Activated CD8-positive, alpha-beta memory T cell treated with anti-CD3 and anti-CD28 coated beads for 36 hours (primary cell): ENCODE results near the gene MAGEA9. TPM values are rescaled to one million over a fixed set of nuclear protein-coding genes. Genes with fewer than 3 reads are reported as not detected.
"Not testable (repeated sequence)": the region's sequence is repeated elsewhere in the genome, so short reads cannot be mapped to it uniquely, and the experiment has no call there.

Source experiments
- CTCF ChIA-PET: fragments of 350-600 bp; sonication (Branson Sonifier 250); formaldehyde crosslinking; loops from one replicate; lab custom pipeline; 2021; ENCODE audit warnings: antibody characterized with exemption; lab: Charles Lee
- POLR2A ChIA-PET: fragments of 350-600 bp; sonication (Branson Sonifier 250); formaldehyde crosslinking; loops from one replicate; lab custom pipeline; 2021; ENCODE audit warnings: antibody characterized with exemption; lab: Charles Lee
- total RNA-seq, 2 experiments: library from RNA; stranded (reverse); gene quantifications; one replicate each; pipeline ENCODE4 v1.2.3, GENCODE V29; 2021

Gene MAGEA9
- total RNA-seq, 2 experiments from 2014 or later, result not detected

GRCh38 chrX:149803458-149804062, 21.8 kb downstream of the MAGEA9 start:
- POLR2A ChIA-PET, result no interaction called here
- CTCF ChIA-PET, result no interaction called here

GRCh38 chrX:149804102-149804501, 22.4 kb downstream of the MAGEA9 start:
- ChIA-PET POLR2A (no interaction called here), CTCF (no interaction called here)

DNA sequence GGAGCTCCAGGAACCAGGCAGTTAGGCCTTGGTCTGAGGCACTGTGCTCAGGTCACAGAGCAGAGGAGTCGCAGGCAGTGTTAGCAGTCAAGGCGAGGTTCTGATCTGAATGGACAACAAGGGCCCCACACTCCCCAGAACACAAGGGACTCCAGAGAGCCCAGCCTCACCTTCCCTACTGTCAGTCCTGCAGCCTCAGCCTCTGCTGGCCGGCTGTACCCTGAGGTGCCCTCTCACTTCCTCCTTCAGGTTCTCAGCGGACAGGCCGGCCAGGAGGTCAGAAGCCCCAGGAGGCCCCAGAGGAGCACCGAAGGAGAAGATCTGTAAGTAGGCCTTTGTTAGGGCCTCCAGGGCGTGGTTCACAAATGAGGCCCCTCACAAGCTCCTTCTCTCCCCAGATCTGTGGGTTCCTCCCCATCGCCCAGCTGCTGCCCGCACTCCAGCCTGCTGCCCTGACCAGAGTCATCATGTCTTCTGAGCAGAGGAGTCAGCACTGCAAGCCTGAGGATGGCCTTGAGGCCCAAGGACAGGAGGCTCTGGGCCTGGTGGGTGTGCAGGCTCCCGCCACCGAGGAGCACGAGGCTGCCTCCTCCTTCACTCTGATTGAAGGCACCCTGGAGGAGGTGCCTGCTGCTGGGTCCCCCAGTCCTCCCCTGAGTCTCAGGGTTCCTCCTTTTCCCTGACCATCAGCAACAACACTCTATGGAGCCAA, 26.2 kb downstream of the MAGEA9 start:
- POLR2A ChIA-PET, result no interaction called here
- CTCF ChIA-PET, result no interaction called here

- ChIA-PET CTCF (no interaction called here), POLR2A (no interaction called here)
These were observed 36.9 kb downstream of the MAGEA9 start for GRCh38 chrX:149818652-149819051.

- ChIA-PET POLR2A (no interaction called here), CTCF (no interaction called here)
These were observed 37.6 kb downstream of the MAGEA9 start for GRCh38 chrX:149819371-149819770.

- CTCF ChIA-PET, result no interaction called here
- POLR2A ChIA-PET, result no interaction called here
These were observed 43.7 kb downstream of the MAGEA9 start for GRCh38 chrX:149825424-149825823.

- ChIA-PET CTCF (no interaction called here), POLR2A (no interaction called here)
These were observed 45.5 kb downstream of the MAGEA9 start for GRCh38 chrX:149827254-149827653.

DNA sequence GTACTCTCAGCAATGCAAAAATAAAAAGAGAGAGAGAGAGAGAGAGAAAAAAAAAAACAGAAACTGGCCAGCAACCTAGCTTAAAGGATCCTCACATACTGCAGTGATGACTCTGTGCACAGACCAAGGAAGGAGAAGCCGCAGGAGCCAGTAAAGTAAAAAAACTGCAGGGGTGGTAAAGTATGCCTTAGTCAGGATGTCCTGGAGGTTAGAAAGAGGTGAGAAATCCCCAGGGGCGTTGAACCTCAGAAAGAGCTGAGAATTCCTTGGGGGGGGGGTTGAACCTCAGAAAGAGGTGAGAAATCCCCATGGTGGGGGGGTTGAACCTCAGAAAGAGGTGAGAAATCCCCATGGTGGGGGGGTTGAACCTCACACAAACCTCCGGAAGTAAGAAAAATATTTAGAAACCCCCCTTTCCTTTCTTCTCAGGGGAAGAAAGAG, 48.0 kb downstream of the MAGEA9 start:
- ChIA-PET POLR2A (interaction anchor here (0.7 kb wide), 1 partner anchor 80 kb away, joined by 6 read pairs; no protein-coding TSS in a partner anchor), CTCF (no interaction called here)

- CTCF ChIA-PET, result no interaction called here
- POLR2A ChIA-PET, result interaction anchor here (0.7 kb wide), 1 partner anchor 80 kb away, joined by 6 read pairs; no protein-coding TSS in a partner anchor
These were observed 48.6 kb downstream of the MAGEA9 start for GRCh38 chrX:149830192-149830873.

DNA sequence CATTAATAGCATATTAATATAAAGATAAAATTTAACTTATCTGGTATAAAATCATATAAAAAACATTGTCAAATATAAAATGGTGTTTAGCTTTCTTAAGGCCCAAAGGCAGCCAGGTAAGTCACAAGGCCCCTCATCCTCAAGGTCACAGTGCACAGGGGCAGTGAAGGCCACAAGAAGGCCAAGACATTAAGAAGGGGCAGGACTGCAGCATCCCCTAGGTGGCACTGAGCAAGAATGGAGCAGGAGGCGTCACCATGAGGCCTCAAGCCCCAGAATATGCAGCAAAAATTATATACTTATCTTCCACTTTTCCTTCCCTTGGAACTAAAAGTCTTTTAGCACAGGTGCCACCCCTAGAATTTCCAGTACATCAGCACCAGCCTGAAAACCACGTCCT, 49.7 kb downstream of the MAGEA9 start:
- POLR2A ChIA-PET, result no interaction called here
- CTCF ChIA-PET, result no interaction called here

- POLR2A ChIA-PET, CTCF ChIA-PET: not testable (repeated sequence)
These were observed 55.0 kb downstream of the MAGEA9 start for GRCh38 chrX:149836728-149837127.

- ChIA-PET CTCF (no interaction called here), POLR2A (no interaction called here)
These were observed 55.4 kb downstream of the MAGEA9 start for GRCh38 chrX:149837167-149837566.

Other genes starting within 250 kb of the MAGEA9 start
- gene EOLA1, start 240.9 kb upstream of the MAGEA9 start, total RNA-seq, result 10 to 100 TPM; 31.3 to 33.4 TPM
- gene HSFX3, start 232.0 kb upstream of the MAGEA9 start, total RNA-seq, result not detected
- not detected for gene MAGEA9B, start 194.5 kb upstream of the MAGEA9 start, total RNA-seq
- gene HSFX2, start 186.6 kb upstream of the MAGEA9 start, total RNA-seq, result under 1 TPM in 1 of 2 experiments, not detected in 1; 0.30 TPM
- 10 to 100 TPM; 17.7 to 25.3 TPM for gene TMEM185A, start 150.1 kb upstream of the MAGEA9 start, total RNA-seq
- not detected for gene MAGEA11, start 69.9 kb upstream of the MAGEA9 start, total RNA-seq
- gene HSFX1, start 7.9 kb upstream of the MAGEA9 start, total RNA-seq, result under 1 TPM; 0.25 to 0.44 TPM
- not detected for gene MAGEA8, start 99.3 kb downstream of the MAGEA9 start, total RNA-seq
- not detected for gene HSFX4, start 147.6 kb downstream of the MAGEA9 start, total RNA-seq
- gene EOLA2, start 156.6 kb downstream of the MAGEA9 start, total RNA-seq, result 10 to 100 TPM; 56.3 to 56.9 TPM